Neutrophil (primary cell): ENCODE data around the gene MRPL3.
"Not testable (repeated sequence)": the region's sequence is repeated elsewhere in the genome, so short reads cannot be mapped to it uniquely, and the experiment has no call there.

Experiments
- H3K27ac ChIP-seq: fragments of 200-600 bp; sonication (generic); 2 replicates; pipeline ENCODE4 v1.5.1; 2016; ENCODE audit warnings: mild to moderate bottlenecking, moderate library complexity
- H3K27me3 ChIP-seq: fragments of 200-600 bp; sonication (generic); 2 replicates; pipeline ENCODE4 v1.6.0; 2016; ENCODE audit warnings: mild to moderate bottlenecking
- H3K36me3 ChIP-seq: fragments of 200-600 bp; sonication (generic); 2 replicates; pipeline ENCODE4 v1.5.1; 2017
- H3K4me1 ChIP-seq, 2 experiments: fragments of 200-600 bp in 1 of 2; sonication (generic) in 1 of 2; 1 replicate in 1 of 2; 2 replicates in 1 of 2; pipeline versions ENCODE4 v1.5.1 to v1.6.1; 2013 to 2016; ENCODE audit warnings: low read depth in 1 of 2, low read length in 1 of 2, mild to moderate bottlenecking in 1 of 2, moderate library complexity in 1 of 2; ENCODE audit not compliant: control insufficient read depth in 1 of 2, insufficient read depth in 1 of 2
- H3K4me3 ChIP-seq, 2 experiments: fragments of 200-600 bp in 1 of 2; sonication (generic) in 1 of 2; 1 replicate in 1 of 2; 2 replicates in 1 of 2; pipeline ENCODE4 v1.5.1; 2013 to 2016; ENCODE audit warnings: low read depth in 1 of 2, low read length in 1 of 2, mild to moderate bottlenecking in 1 of 2, moderate library complexity in 1 of 2
- H3K9me3 ChIP-seq: fragments of 200-600 bp; sonication (generic); 2 replicates; pipeline ENCODE4 v1.5.1; 2016
- CTCF ChIP-seq: fragments of 200-600 bp; sonication (generic); IDR thresholded peaks from 2 replicates; pipeline ENCODE4 v1.5.1; 2016; ENCODE audit warnings: antibody characterized with exemption

The MRPL3 gene

GRCh38 chr3:131501949-131502348 is 822 bp downstream of the MRPL3 start:
- peaks cover 2% of the 10 kb centered on the region for H3K27me3 ChIP-seq
- no peak for TF ChIP-seq CTCF
- peak overlapping the region in 1 of 2 experiments; percentile 63 for H3K4me3 ChIP-seq
- peaks cover 13 to 16% of the 10 kb centered on the region in 2 experiments for H3K4me1 ChIP-seq
- no peaks in the 10 kb centered on the region for H3K9me3 ChIP-seq
- no peak overlapping the region for H3K27ac ChIP-seq
- peaks cover 7% of the 10 kb centered on the region for H3K36me3 ChIP-seq

- no peak overlapping the region for H3K4me3 ChIP-seq
These were observed 8.1 kb downstream of the MRPL3 start for GRCh38 chr3:131494706-131495105.

GRCh38 chr3:131491775-131492174 is 11.0 kb downstream of the MRPL3 start:
- H3K4me3 ChIP-seq: no peak overlapping the region
- no peak overlapping the region for H3K27ac ChIP-seq
- H3K36me3 ChIP-seq: peaks cover 12% of the 10 kb centered on the region
- no peak for TF ChIP-seq CTCF
- H3K27me3 ChIP-seq: no peaks in the 10 kb centered on the region
- H3K9me3 ChIP-seq: no peaks in the 10 kb centered on the region
- H3K4me1 ChIP-seq: no peaks in the 10 kb centered on the region

More at GRCh38 chr3:131494706-131495105, 8.1 kb downstream of the MRPL3 start:
- Histone ChIP-seq H3K36me3 (peaks cover 18% of the 10 kb centered on the region), H3K27me3 (no peaks in the 10 kb centered on the region), H3K27ac (no peak overlapping the region), H3K4me1 (no peaks in the 10 kb centered on the region), H3K9me3 (no peaks in the 10 kb centered on the region)
- no peak for TF ChIP-seq CTCF

- no peaks in the 10 kb centered on the region for H3K4me1 ChIP-seq
- peaks cover 12% of the 10 kb centered on the region for H3K36me3 ChIP-seq
- no peak overlapping the region for H3K4me3 ChIP-seq
- no peaks in the 10 kb centered on the region for H3K9me3 ChIP-seq
- H3K27ac ChIP-seq: no peak overlapping the region
- no peaks in the 10 kb centered on the region for H3K27me3 ChIP-seq
- no peak for TF ChIP-seq CTCF
These were observed 11.7 kb downstream of the MRPL3 start for GRCh38 chr3:131491084-131491483.

- not testable (repeated sequence) for H3K27me3 ChIP-seq, H3K4me3 ChIP-seq, H3K9me3 ChIP-seq, H3K4me1 ChIP-seq, H3K36me3 ChIP-seq, H3K27ac ChIP-seq
These were observed 16.2 kb downstream of the MRPL3 start for GRCh38 chr3:131486545-131486944.

- no peaks in the 10 kb centered on the region for H3K27me3 ChIP-seq
- TF ChIP-seq CTCF: no peak
- no peaks in the 10 kb centered on the region for H3K9me3 ChIP-seq
- peaks cover 5% of the 10 kb centered on the region for H3K36me3 ChIP-seq
- no peak overlapping the region for H3K4me3 ChIP-seq
- no peaks in the 10 kb centered on the region for H3K4me1 ChIP-seq
- H3K27ac ChIP-seq: no peak overlapping the region
These were observed 17.7 kb downstream of the MRPL3 start for GRCh38 chr3:131485119-131485518.
